WTC11 (cell line): ENCODE results near the gene UMAD1.

Experiments
- NFYB ChIP-seq: sonication (generic); formaldehyde crosslinking; conservative IDR thresholded peaks from 2 replicates; pipeline ENCODE4 v1.8.0; 2022; ENCODE audit warnings: low read depth, missing genetic modification reagents
- NR2C2 ChIP-seq: sonication (generic); formaldehyde crosslinking; IDR thresholded peaks from 2 replicates; pipeline ENCODE4 v1.8.0; 2022; ENCODE audit warnings: mild to moderate bottlenecking, missing genetic modification reagents
- SOX15 ChIP-seq: fragments of 250-450 bp; sonication (Bioruptor Pico); IDR thresholded peaks from 2 replicates; pipeline ENCODE4 v1.9.0; 2021; ENCODE audit warnings: mild to moderate bottlenecking
- ZNF138 ChIP-seq: sonication (generic); formaldehyde crosslinking; conservative IDR thresholded peaks from 2 replicates; pipeline ENCODE4 v1.8.1; 2022; ENCODE audit warnings: mild to moderate bottlenecking, moderate library complexity, missing genetic modification reagents
- ZNF423 ChIP-seq: fragments of 250-450 bp; sonication (Bioruptor Pico); IDR thresholded peaks from 2 replicates; pipeline ENCODE4 v2.1.2; 2022; ENCODE audit warnings: mild to moderate bottlenecking, moderate library complexity
- TF ChIP-seq, protein P1 (sequence below): fragments of 200-600 bp; IDR thresholded peaks from 2 replicates; pipeline ENCODE4 v1.8.0; 2022; ENCODE audit warnings: antibody characterized with exemption
- TF ChIP-seq, protein P2 (sequence below): sonication (generic); formaldehyde crosslinking; IDR thresholded peaks from 2 replicates; pipeline ENCODE4 v1.8.0; 2023; ENCODE audit warnings: missing genetic modification reagents, mild to moderate bottlenecking, borderline replicate concordance
- TF ChIP-seq, protein P3 (sequence below): sonication (generic); formaldehyde crosslinking; IDR thresholded peaks from 2 replicates; pipeline ENCODE4 v1.8.1; 2023; ENCODE audit warnings: mild to moderate bottlenecking, missing genetic modification reagents
- TF ChIP-seq, protein P4 (sequence below): sonication (generic); formaldehyde crosslinking; conservative IDR thresholded peaks from 2 replicates; pipeline ENCODE4 v1.8.1; 2023; ENCODE audit warnings: mild to moderate bottlenecking, low read depth, missing genetic modification reagents, moderate library complexity
- TF ChIP-seq, protein P5 (sequence below): sonication (generic); formaldehyde crosslinking; IDR thresholded peaks from 2 replicates; pipeline ENCODE4 v1.8.0; 2022; ENCODE audit warnings: mild to moderate bottlenecking, missing genetic modification reagents
- TF ChIP-seq, protein P6 (sequence below): sonication (generic); formaldehyde crosslinking; IDR thresholded peaks from 2 replicates; pipeline ENCODE4 v1.8.1; 2023; ENCODE audit warnings: mild to moderate bottlenecking, moderate library complexity, missing genetic modification reagents

DNA sequence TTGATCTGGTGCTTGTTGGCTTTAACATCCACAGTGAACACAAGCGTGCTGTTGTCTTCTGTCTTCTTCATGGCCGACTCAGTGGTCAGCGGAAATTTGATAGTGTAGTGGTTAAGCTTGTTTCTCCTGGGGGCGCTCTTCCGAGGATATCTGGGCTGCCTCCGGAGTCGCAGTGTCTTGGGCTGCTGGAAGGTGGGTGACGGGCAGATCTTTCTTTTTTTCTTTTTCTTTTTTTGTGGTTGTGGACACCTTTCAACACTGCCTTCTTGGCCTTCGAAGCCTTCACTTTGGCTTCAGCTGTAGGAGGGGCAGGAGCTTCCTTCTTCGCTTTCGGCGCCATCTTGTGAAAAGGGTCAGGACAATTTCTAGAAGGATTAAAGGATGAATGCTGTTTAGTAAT, 101.7 kb downstream of the UMAD1 start:
- TF ChIP-seq, protein P1, sequence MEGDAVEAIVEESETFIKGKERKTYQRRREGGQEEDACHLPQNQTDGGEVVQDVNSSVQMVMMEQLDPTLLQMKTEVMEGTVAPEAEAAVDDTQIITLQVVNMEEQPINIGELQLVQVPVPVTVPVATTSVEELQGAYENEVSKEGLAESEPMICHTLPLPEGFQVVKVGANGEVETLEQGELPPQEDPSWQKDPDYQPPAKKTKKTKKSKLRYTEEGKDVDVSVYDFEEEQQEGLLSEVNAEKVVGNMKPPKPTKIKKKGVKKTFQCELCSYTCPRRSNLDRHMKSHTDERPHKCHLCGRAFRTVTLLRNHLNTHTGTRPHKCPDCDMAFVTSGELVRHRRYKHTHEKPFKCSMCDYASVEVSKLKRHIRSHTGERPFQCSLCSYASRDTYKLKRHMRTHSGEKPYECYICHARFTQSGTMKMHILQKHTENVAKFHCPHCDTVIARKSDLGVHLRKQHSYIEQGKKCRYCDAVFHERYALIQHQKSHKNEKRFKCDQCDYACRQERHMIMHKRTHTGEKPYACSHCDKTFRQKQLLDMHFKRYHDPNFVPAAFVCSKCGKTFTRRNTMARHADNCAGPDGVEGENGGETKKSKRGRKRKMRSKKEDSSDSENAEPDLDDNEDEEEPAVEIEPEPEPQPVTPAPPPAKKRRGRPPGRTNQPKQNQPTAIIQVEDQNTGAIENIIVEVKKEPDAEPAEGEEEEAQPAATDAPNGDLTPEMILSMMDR: no peak
- TF ChIP-seq ZNF138 (no peak), NFYB (no peak), NR2C2 (CRISPR knock-in tag) (no peak), ZNF423 (CRISPR knock-in tag) (no peak), SOX15 (CRISPR knock-in tag) (no peak)
- TF ChIP-seq, protein P2, sequence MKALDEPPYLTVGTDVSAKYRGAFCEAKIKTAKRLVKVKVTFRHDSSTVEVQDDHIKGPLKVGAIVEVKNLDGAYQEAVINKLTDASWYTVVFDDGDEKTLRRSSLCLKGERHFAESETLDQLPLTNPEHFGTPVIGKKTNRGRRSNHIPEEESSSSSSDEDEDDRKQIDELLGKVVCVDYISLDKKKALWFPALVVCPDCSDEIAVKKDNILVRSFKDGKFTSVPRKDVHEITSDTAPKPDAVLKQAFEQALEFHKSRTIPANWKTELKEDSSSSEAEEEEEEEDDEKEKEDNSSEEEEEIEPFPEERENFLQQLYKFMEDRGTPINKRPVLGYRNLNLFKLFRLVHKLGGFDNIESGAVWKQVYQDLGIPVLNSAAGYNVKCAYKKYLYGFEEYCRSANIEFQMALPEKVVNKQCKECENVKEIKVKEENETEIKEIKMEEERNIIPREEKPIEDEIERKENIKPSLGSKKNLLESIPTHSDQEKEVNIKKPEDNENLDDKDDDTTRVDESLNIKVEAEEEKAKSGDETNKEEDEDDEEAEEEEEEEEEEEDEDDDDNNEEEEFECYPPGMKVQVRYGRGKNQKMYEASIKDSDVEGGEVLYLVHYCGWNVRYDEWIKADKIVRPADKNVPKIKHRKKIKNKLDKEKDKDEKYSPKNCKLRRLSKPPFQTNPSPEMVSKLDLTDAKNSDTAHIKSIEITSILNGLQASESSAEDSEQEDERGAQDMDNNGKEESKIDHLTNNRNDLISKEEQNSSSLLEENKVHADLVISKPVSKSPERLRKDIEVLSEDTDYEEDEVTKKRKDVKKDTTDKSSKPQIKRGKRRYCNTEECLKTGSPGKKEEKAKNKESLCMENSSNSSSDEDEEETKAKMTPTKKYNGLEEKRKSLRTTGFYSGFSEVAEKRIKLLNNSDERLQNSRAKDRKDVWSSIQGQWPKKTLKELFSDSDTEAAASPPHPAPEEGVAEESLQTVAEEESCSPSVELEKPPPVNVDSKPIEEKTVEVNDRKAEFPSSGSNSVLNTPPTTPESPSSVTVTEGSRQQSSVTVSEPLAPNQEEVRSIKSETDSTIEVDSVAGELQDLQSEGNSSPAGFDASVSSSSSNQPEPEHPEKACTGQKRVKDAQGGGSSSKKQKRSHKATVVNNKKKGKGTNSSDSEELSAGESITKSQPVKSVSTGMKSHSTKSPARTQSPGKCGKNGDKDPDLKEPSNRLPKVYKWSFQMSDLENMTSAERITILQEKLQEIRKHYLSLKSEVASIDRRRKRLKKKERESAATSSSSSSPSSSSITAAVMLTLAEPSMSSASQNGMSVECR (CRISPR knock-in tag): no peak
- TF ChIP-seq, protein P3, sequence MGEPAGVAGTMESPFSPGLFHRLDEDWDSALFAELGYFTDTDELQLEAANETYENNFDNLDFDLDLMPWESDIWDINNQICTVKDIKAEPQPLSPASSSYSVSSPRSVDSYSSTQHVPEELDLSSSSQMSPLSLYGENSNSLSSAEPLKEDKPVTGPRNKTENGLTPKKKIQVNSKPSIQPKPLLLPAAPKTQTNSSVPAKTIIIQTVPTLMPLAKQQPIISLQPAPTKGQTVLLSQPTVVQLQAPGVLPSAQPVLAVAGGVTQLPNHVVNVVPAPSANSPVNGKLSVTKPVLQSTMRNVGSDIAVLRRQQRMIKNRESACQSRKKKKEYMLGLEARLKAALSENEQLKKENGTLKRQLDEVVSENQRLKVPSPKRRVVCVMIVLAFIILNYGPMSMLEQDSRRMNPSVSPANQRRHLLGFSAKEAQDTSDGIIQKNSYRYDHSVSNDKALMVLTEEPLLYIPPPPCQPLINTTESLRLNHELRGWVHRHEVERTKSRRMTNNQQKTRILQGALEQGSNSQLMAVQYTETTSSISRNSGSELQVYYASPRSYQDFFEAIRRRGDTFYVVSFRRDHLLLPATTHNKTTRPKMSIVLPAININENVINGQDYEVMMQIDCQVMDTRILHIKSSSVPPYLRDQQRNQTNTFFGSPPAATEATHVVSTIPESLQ (CRISPR knock-in tag): no peak
- TF ChIP-seq, protein P4, sequence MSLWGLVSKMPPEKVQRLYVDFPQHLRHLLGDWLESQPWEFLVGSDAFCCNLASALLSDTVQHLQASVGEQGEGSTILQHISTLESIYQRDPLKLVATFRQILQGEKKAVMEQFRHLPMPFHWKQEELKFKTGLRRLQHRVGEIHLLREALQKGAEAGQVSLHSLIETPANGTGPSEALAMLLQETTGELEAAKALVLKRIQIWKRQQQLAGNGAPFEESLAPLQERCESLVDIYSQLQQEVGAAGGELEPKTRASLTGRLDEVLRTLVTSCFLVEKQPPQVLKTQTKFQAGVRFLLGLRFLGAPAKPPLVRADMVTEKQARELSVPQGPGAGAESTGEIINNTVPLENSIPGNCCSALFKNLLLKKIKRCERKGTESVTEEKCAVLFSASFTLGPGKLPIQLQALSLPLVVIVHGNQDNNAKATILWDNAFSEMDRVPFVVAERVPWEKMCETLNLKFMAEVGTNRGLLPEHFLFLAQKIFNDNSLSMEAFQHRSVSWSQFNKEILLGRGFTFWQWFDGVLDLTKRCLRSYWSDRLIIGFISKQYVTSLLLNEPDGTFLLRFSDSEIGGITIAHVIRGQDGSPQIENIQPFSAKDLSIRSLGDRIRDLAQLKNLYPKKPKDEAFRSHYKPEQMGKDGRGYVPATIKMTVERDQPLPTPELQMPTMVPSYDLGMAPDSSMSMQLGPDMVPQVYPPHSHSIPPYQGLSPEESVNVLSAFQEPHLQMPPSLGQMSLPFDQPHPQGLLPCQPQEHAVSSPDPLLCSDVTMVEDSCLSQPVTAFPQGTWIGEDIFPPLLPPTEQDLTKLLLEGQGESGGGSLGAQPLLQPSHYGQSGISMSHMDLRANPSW (CRISPR knock-in tag): no peak
- TF ChIP-seq, protein P5, sequence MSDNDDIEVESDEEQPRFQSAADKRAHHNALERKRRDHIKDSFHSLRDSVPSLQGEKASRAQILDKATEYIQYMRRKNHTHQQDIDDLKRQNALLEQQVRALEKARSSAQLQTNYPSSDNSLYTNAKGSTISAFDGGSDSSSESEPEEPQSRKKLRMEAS: no peak
- TF ChIP-seq, protein P6, sequence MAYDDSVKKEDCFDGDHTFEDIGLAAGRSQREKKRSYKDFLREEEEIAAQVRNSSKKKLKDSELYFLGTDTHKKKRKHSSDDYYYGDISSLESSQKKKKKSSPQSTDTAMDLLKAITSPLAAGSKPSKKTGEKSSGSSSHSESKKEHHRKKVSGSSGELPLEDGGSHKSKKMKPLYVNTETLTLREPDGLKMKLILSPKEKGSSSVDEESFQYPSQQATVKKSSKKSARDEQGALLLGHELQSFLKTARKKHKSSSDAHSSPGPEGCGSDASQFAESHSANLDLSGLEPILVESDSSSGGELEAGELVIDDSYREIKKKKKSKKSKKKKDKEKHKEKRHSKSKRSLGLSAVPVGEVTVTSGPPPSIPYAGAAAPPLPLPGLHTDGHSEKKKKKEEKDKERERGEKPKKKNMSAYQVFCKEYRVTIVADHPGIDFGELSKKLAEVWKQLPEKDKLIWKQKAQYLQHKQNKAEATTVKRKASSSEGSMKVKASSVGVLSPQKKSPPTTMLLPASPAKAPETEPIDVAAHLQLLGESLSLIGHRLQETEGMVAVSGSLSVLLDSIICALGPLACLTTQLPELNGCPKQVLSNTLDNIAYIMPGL (CRISPR knock-in tag): no peak
